CD14-positive monocyte (primary cell): ENCODE measurements around the gene NSF. TPM values are rescaled to one million over a fixed set of nuclear protein-coding genes. Genes with fewer than 3 reads are reported as not detected.
A peak's percentile ranks its signal among the peaks of the same experiment; 100 is the strongest.

Source experiments
- DNase-seq, 3 donors: peaks; one replicate each; pipeline ENCODE4 v3.0.0-alpha.2; 2011 to 2022
- H2AFZ ChIP-seq: 2 replicates; pipeline ENCODE4 v1.6.0; 2012; ENCODE audit warnings: mild to moderate bottlenecking, low read depth, low read length, inconsistent platforms; ENCODE audit not compliant: insufficient read depth, poor library complexity, severe bottlenecking
- H3K27ac ChIP-seq, 2 donors: 1 replicate in 1 of 2; 2 replicates in 1 of 2; pipeline ENCODE4 v1.5.1; 2012 to 2013; ENCODE audit warnings: low read length in 2 of 2, control low read depth in 1 of 2, inconsistent platforms in 1 of 2, low read depth in 1 of 2, mild to moderate bottlenecking in 1 of 2
- H3K27me3 ChIP-seq, 2 donors: one replicate each; pipeline versions ENCODE4 v1.6.0 to v1.6.1; 2011 to 2013; ENCODE audit warnings: low read length in 2 of 2; ENCODE audit not compliant: control insufficient read depth in 2 of 2, insufficient read depth in 2 of 2
- H3K36me3 ChIP-seq, 2 donors: replicated peaks in 1 of 2; 1 replicate in 1 of 2; 2 replicates in 1 of 2; pipeline versions ENCODE4 v1.5.1 to v1.6.1; 2012 to 2013; ENCODE audit warnings: low read length in 2 of 2, control low read depth in 1 of 2, inconsistent platforms in 1 of 2, mild to moderate bottlenecking in 1 of 2; ENCODE audit not compliant: insufficient read depth in 2 of 2, control insufficient read depth in 1 of 2
- H3K4me1 ChIP-seq, 2 donors: 1 replicate in 1 of 2; 2 replicates in 1 of 2; pipeline versions ENCODE4 v1.5.1 to v1.6.1; 2012 to 2013; ENCODE audit warnings: low read length in 2 of 2, control low read depth in 1 of 2, inconsistent platforms in 1 of 2, mild to moderate bottlenecking in 1 of 2, moderate library complexity in 1 of 2; ENCODE audit not compliant: insufficient read depth in 2 of 2, control insufficient read depth in 1 of 2
- H3K4me2 ChIP-seq: replicated peaks from 2 replicates; pipeline ENCODE3; 2012; ENCODE audit warnings: low read length, moderate library complexity, mild to moderate bottlenecking; ENCODE audit not compliant: poor library complexity, severe bottlenecking; ENCODE audit errors: extremely low read depth
- H3K4me3 ChIP-seq, 3 experiments: fragments of 200-600 bp in 1 of 3; sonication (generic) in 1 of 3; replicated peaks in 1 of 3; 1 replicate in 2 of 3; 2 replicates in 1 of 3; pipeline ENCODE4 v1.5.1; 2011 to 2013; ENCODE audit warnings: low read length in 3 of 3, mild to moderate bottlenecking in 3 of 3, control low read depth in 2 of 3, low read depth in 2 of 3, inconsistent platforms in 1 of 3, moderate library complexity in 1 of 3
- H3K79me2 ChIP-seq: 2 replicates; pipeline ENCODE4 v1.6.0; 2012; ENCODE audit warnings: mild to moderate bottlenecking, control low read depth, inconsistent platforms, low read length, moderate library complexity; ENCODE audit not compliant: insufficient read depth
- H3K9ac ChIP-seq: 2 replicates; pipeline ENCODE4 v1.6.0; 2017; ENCODE audit warnings: low read length, mild to moderate bottlenecking; ENCODE audit not compliant: insufficient read depth, poor library complexity, severe bottlenecking
- H3K9me3 ChIP-seq, 2 donors: replicated peaks in 1 of 2; 1 replicate in 1 of 2; 2 replicates in 1 of 2; pipeline versions ENCODE4 v1.5.1 to v1.6.1; 2012 to 2013; ENCODE audit warnings: low read length in 2 of 2, control low read depth in 1 of 2; ENCODE audit not compliant: control insufficient read depth in 1 of 2, insufficient read depth in 1 of 2
- H4K20me1 ChIP-seq: 2 replicates; pipeline ENCODE4 v1.6.0; 2012; ENCODE audit warnings: mild to moderate bottlenecking, low read length, control low read depth, moderate library complexity; ENCODE audit not compliant: insufficient read depth
- H3K27ac Mint-ChIP-seq, 7 donors: one replicate each; pipeline ENCODE4 v1.8.0; 2020; ENCODE audit warnings: mild to moderate bottlenecking in 7 of 7, mixed read lengths in 7 of 7, moderate library complexity in 6 of 7, inconsistent platforms in 2 of 7
- H3K27me3 Mint-ChIP-seq, 3 donors: one replicate each; pipeline ENCODE4 v1.8.0; 2021 to 2022; ENCODE audit warnings: low read depth in 3 of 3, mild to moderate bottlenecking in 3 of 3, mixed read lengths in 3 of 3, moderate library complexity in 3 of 3, inconsistent platforms in 1 of 3
- H3K36me3 Mint-ChIP-seq, 2 donors: one replicate each; pipeline ENCODE4 v1.8.0; 2020; ENCODE audit warnings: mixed read lengths in 2 of 2, inconsistent platforms in 1 of 2, mild to moderate bottlenecking in 1 of 2
- H3K4me1 Mint-ChIP-seq: one replicate; pipeline ENCODE4 v1.8.0; 2020; ENCODE audit warnings: mild to moderate bottlenecking, mixed read lengths
- H3K4me3 Mint-ChIP-seq, 2 donors: one replicate each; pipeline ENCODE4 v1.8.0; 2020; ENCODE audit warnings: mild to moderate bottlenecking in 2 of 2, mixed read lengths in 2 of 2, moderate library complexity in 1 of 2
- H3K9me3 Mint-ChIP-seq, 7 donors: one replicate each; pipeline ENCODE4 v1.8.0; 2020 to 2022; ENCODE audit warnings: mixed read lengths in 7 of 7, mild to moderate bottlenecking in 6 of 7, moderate library complexity in 6 of 7, inconsistent platforms in 2 of 7
- CTCF ChIP-seq: fragments of 200-600 bp; IDR thresholded peaks from one replicate; pipeline ENCODE4 v1.8.0; 2022; ENCODE audit warnings: antibody characterized with exemption, mild to moderate bottlenecking
- WGBS: methylation state at CpG from one replicate; pipeline ENCODE4 v1.1.5; 2013; ENCODE audit warnings: missing lambda C conversion rate; ENCODE audit not compliant: insufficient coverage; 5-methylcytosine and 5-hydroxymethylcytosine counted together
- intact Hi-C, 2 donors: fragments of 100-400 bp; cut with micrococcal nuclease; formaldehyde crosslinking; loops; one replicate each; pipeline versions ENCODE4 v1.15.0 to v1.15.1; 2023
- polyA plus RNA-seq, 3 donors: library from polyadenylated mRNA; depleted of rRNA in 1 of 3; unstranded in 2 of 3; stranded (reverse) in 1 of 3; fragments of 300-500 nt in 2 of 3; fragments of >200 nt in 1 of 3; fragmentation: Illumina TruSeq in 2 of 3; gene quantifications; 1 replicate in 2 of 3; 2 replicates in 1 of 3; pipeline ENCODE4 v1.2.3, GENCODE V29; 2012 to 2021

The NSF gene
- polyA plus RNA-seq, 3 donors = 22.5 to 63.2 (median 58.0) TPM

DNA sequence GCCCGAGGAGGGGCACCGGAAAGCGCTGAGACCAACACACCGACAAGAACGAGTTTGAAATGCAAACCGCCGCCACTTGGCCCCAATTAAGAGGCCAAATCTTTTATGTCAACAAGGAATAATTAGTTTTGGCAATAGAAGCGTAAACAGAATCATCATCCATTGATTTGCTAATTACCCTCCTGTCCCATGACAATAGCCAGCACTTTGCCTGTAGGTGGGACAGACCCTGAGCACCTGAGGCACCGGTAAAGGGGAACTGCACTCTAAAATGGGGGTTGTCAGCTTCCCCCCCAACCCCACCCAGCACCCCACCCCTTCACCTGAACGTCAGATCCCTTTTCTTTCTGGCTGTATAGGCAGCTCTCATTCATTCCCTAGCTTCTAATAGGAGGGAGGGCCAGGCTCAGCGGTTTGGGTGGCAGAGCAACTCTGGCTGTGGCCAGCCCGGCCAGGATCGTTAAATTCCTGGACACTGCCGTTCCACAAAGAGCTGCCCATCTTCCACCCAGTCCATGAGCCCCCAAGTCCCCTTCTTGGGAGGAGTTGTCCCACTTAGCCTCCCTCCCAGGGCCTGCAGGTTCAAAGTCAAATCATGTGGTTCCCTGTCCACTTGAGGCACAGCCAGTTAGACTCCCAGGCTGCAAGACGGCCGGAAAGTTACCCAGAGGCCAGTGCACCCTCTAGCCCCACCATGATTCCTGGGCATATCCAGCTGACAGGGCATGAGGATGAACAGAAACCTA, 182.2 kb downstream of the NSF start:
- intact Hi-C loops = no loop called here

GRCh38 chr17:46773221-46773605, 182.7 kb downstream of the NSF start:
- intact Hi-C loops = no loop called here
- peak overlapping the region in 1 of 2 donors; percentile 84 for H3K4me3 Mint-ChIP-seq
- Histone ChIP-seq H3K4me2 (no peak overlapping the region), H3K36me3 (no peaks in the 10 kb centered on the region), H4K20me1 (no peaks in the 10 kb centered on the region), H3K4me1 (peaks cover 16 to 22% of the 10 kb centered on the region in 2 donors), H3K9ac (no peak overlapping the region), H3K4me3 (no peak overlapping the region), H2AFZ (no peak overlapping the region), H3K27ac (no peak overlapping the region), H3K79me2 (no peaks in the 10 kb centered on the region), H3K9me3 (peaks cover 0 to 16% of the 10 kb centered on the region in 2 donors), H3K27me3 (peaks cover 29 to 65% of the 10 kb centered on the region in 2 donors)
- WGBS = 0% methylated on average over 3 of the region's 6 CpGs
- peaks cover 0 to 12% (median 7%) of the 10 kb centered on the region in 7 donors for H3K9me3 Mint-ChIP-seq
- peaks cover 67 to 82% (median 72%) of the 10 kb centered on the region in 3 donors for H3K27me3 Mint-ChIP-seq
- H3K4me1 Mint-ChIP-seq = peaks cover 19% of the 10 kb centered on the region
- no peak for DNase-seq
- no peak overlapping the region for H3K27ac Mint-ChIP-seq
- no peaks in the 10 kb centered on the region for H3K36me3 Mint-ChIP-seq
- no peak for TF ChIP-seq CTCF

More for the DNA sequence above, 182.2 kb downstream of the NSF start:
- peak overlapping the region in 1 of 3 experiments; percentile 65 for H3K4me3 ChIP-seq
- no peak overlapping the region for H3K27ac Mint-ChIP-seq
- TF ChIP-seq CTCF = no peak
- no peaks in the 10 kb centered on the region for H4K20me1 ChIP-seq
- H3K4me1 Mint-ChIP-seq = peaks cover 19% of the 10 kb centered on the region
- peak overlapping the region; percentile 75 for H3K4me2 ChIP-seq
- H3K36me3 Mint-ChIP-seq = no peaks in the 10 kb centered on the region
- no peak overlapping the region for H3K27ac ChIP-seq
- no peaks in the 10 kb centered on the region for H3K36me3 ChIP-seq
- H3K4me3 Mint-ChIP-seq = peak overlapping the region; percentile 67 to 84
- peak overlapping the region; percentile 65 for H2AFZ ChIP-seq
- H3K27me3 Mint-ChIP-seq = peaks cover 66 to 80% (median 73%) of the 10 kb centered on the region in 3 donors
- H3K9me3 ChIP-seq = peaks cover 0 to 16% of the 10 kb centered on the region in 2 donors
- no peak for DNase-seq
- no peak overlapping the region for H3K9ac ChIP-seq
- H3K27me3 ChIP-seq = peaks cover 29 to 67% of the 10 kb centered on the region in 2 donors
- peaks cover 0 to 12% (median 7%) of the 10 kb centered on the region in 7 donors for H3K9me3 Mint-ChIP-seq
- no peaks in the 10 kb centered on the region for H3K79me2 ChIP-seq
- H3K4me1 ChIP-seq = peaks cover 16 to 22% of the 10 kb centered on the region in 2 donors
- 6% methylated on average over 11 of the region's 16 CpGs for WGBS
